IgD-negative memory B cell (primary cell): ENCODE data around the gene AGAP3. TPM values are rescaled to one million over a fixed set of nuclear protein-coding genes. Genes with fewer than 3 reads are reported as not detected.

Source experiments
- H3K27ac Mint-ChIP-seq, 3 donors: one replicate each; pipeline ENCODE4 v1.8.0; 2020 to 2022; ENCODE audit warnings: mild to moderate bottlenecking in 3 of 3, mixed read lengths in 3 of 3, moderate library complexity in 1 of 3
- H3K27me3 Mint-ChIP-seq: one replicate; pipeline ENCODE4 v1.8.0; 2021; ENCODE audit warnings: mixed read lengths
- H3K36me3 Mint-ChIP-seq: one replicate; pipeline ENCODE4 v1.8.0; 2020; ENCODE audit warnings: mild to moderate bottlenecking, mixed read lengths
- H3K4me1 Mint-ChIP-seq, 3 donors: one replicate each; pipeline ENCODE4 v1.8.0; 2020 to 2022; ENCODE audit warnings: mixed read lengths in 3 of 3, mild to moderate bottlenecking in 1 of 3
- H3K4me3 Mint-ChIP-seq, 4 donors: one replicate each; pipeline ENCODE4 v1.8.0; 2020 to 2022; ENCODE audit warnings: mild to moderate bottlenecking in 4 of 4, mixed read lengths in 4 of 4, moderate library complexity in 3 of 4
- H3K9me3 Mint-ChIP-seq, 3 donors: one replicate each; pipeline ENCODE4 v1.8.0; 2020 to 2021; ENCODE audit warnings: mixed read lengths in 3 of 3, mild to moderate bottlenecking in 1 of 3
- polyA plus RNA-seq: library from polyadenylated mRNA; unstranded; fragments of 300-500 nt; fragmentation: Illumina TruSeq; gene quantifications from one replicate; pipeline ENCODE4 v1.2.3, GENCODE V29; 2021

The AGAP3 gene
- polyA plus RNA-seq, 1 donor from 2014 or later: 3.5 TPM

DNA sequence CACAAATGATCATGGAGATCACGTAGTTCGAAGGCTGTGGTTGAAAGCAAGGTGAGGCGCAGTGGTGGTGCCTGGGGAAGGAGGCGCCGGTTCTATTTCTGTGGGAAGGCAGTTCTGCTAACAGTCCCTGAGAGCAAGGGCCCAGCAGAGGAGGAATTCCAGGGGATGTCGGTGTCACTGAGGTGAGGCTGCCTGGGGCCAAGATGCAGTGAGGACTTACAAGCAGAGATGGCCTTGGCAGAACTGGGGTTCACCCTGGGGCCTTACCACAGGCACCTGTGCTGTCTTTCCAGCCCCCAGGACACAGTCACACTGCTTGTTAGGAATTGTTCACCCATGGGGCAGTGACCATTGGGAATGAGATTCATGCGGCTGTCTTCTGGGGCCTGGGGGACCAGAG is 54.6 kb downstream of the AGAP3 start:
- H3K27me3 Mint-ChIP-seq: no peaks in the 10 kb centered on the region
- peaks cover 4% of the 10 kb centered on the region for H3K36me3 Mint-ChIP-seq
- H3K4me3 Mint-ChIP-seq: no peak overlapping the region
- no peaks in the 10 kb centered on the region for H3K4me1 Mint-ChIP-seq
- no peak overlapping the region for H3K27ac Mint-ChIP-seq
- H3K9me3 Mint-ChIP-seq: no peaks in the 10 kb centered on the region

DNA sequence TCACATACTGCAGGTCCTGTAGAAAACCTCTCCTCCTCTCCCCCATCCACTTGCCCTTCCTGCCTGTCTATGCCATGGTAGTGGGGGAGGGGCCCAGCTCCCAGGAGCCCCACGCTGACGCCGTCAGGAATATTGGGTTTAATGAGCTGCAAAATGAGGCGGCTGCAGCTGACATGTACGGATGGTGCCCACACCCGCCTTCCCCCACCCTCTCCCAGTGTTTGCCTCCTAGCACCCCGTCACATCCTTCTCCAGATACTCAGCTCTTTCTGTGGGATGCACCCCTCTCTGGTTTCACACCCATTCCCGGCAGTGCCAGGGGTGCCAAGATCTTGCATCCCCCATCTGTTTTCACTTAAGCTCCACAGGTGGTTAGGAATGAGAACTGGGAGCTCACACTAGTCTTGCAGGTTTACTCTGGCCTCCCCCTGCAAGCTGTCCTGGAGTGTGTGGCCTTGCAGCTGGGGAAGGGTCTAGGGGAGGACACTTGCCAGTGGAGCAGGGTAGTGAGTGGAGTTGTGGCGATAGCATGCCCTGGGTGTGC is 55.1 kb downstream of the AGAP3 start:
- Mint-ChIP-seq H3K4me1 (no peaks in the 10 kb centered on the region), H3K9me3 (no peaks in the 10 kb centered on the region), H3K27ac (peak overlapping the region in 1 of 3 donors; percentile 82), H3K36me3 (peaks cover 4% of the 10 kb centered on the region), H3K4me3 (peak overlapping the region in 1 of 4 donors; percentile 54), H3K27me3 (no peaks in the 10 kb centered on the region)

GRCh38 chr7:151141855-151142685 is 55.8 kb downstream of the AGAP3 start:
- no peaks in the 10 kb centered on the region for H3K4me1 Mint-ChIP-seq
- peak overlapping the region in 1 of 3 donors; percentile 82 for H3K27ac Mint-ChIP-seq
- H3K36me3 Mint-ChIP-seq: peaks cover 4% of the 10 kb centered on the region
- H3K4me3 Mint-ChIP-seq: peak overlapping the region in 1 of 4 donors; percentile 54
- H3K9me3 Mint-ChIP-seq: no peaks in the 10 kb centered on the region
- H3K27me3 Mint-ChIP-seq: no peaks in the 10 kb centered on the region

GRCh38 chr7:151142686-151143040 is 56.4 kb downstream of the AGAP3 start:
- H3K4me1 Mint-ChIP-seq: no peaks in the 10 kb centered on the region
- no peak overlapping the region for H3K4me3 Mint-ChIP-seq
- H3K36me3 Mint-ChIP-seq: peaks cover 4% of the 10 kb centered on the region
- no peak overlapping the region for H3K27ac Mint-ChIP-seq
- H3K9me3 Mint-ChIP-seq: no peaks in the 10 kb centered on the region
- no peaks in the 10 kb centered on the region for H3K27me3 Mint-ChIP-seq

GRCh38 chr7:151143261-151144015 is 57.2 kb downstream of the AGAP3 start:
- no peaks in the 10 kb centered on the region for H3K27me3 Mint-ChIP-seq
- no peaks in the 10 kb centered on the region for H3K4me1 Mint-ChIP-seq
- H3K36me3 Mint-ChIP-seq: peaks cover 4% of the 10 kb centered on the region
- peak overlapping the region in 1 of 4 donors; percentile 59 for H3K4me3 Mint-ChIP-seq
- H3K27ac Mint-ChIP-seq: peak overlapping the region in 1 of 3 donors; percentile 59
- no peaks in the 10 kb centered on the region for H3K9me3 Mint-ChIP-seq

DNA sequence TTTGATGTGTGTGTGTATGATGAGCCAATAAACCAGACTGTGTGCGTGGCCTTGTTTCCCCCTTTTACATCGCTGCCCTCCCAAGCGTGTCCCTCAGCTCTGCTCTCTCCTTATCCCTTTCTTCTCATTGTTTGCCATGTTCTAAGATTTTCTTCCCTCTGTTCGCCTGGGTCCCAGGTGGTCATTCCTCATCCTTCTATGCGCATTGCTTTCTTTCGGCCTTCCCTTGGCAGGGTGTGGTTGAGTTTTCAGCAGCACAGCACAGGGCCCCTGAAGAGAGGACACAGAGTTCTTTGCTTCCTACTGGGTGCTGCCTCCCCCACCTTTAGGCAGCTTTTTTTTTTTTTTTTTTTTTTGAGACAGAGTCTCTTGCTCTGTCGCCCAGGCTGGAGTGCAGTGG is 58.1 kb downstream of the AGAP3 start:
- no peak overlapping the region for H3K27ac Mint-ChIP-seq
- no peak overlapping the region for H3K4me3 Mint-ChIP-seq
- H3K27me3 Mint-ChIP-seq: no peaks in the 10 kb centered on the region
- H3K4me1 Mint-ChIP-seq: no peaks in the 10 kb centered on the region
- H3K9me3 Mint-ChIP-seq: no peaks in the 10 kb centered on the region
- peaks cover 4% of the 10 kb centered on the region for H3K36me3 Mint-ChIP-seq

- H3K4me1 Mint-ChIP-seq: no peaks in the 10 kb centered on the region
- H3K4me3 Mint-ChIP-seq: no peak overlapping the region
- no peak overlapping the region for H3K27ac Mint-ChIP-seq
- H3K36me3 Mint-ChIP-seq: peaks cover 4% of the 10 kb centered on the region
- H3K9me3 Mint-ChIP-seq: no peaks in the 10 kb centered on the region
- peaks cover 1% of the 10 kb centered on the region for H3K27me3 Mint-ChIP-seq
Measured at GRCh38 chr7:151146761-151147160, 60.5 kb downstream of the AGAP3 start.

DNA sequence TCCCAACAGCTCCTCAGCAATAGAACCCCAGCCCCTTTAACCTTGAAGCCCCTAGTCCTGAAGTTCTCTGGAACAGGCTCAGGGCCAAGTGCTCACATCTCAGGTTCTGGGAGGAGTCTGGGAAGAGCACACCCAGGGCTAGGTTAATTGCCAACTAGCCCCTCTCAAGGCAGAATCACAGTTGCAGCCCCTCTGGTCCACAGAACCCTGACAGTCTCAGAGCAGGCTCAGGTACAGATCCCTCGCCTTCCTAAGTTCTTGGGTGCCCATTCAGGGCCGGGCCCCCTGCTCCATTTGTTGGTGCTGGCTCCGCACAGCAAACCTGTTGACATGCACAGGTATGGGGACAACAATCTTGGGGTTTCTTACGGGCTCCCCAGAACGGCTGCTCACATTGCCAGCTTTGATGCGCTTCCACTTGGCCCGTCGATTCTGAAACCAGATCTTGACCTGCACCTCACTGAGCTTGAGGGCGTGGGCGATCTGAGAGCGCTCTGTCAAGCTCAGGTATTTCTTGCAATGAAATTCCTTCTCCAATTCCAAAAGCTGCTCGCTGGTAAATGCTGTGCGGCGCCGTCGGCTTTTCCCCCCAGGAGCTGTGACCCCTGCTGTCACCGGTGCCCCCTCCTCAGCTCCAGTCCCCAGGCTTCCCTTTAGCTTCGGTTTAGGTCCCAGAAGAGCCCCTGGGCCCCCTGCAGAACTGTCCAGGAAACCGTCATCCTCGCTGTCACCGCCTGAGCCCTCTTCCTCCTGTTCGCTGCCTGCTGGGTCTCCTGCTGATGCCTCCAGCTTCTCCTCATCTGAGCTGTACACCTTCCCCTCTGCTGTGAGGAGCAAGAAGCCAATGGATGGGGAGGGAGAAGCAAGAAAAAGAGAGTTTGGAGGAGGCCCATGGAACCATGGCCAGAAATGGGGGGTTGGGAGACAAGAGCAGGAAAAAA is 62.3 kb downstream of the AGAP3 start:
- Mint-ChIP-seq H3K4me3 (no peak overlapping the region), H3K27ac (no peak overlapping the region), H3K36me3 (peaks cover 2% of the 10 kb centered on the region), H3K9me3 (no peaks in the 10 kb centered on the region), H3K4me1 (no peaks in the 10 kb centered on the region), H3K27me3 (peaks cover 1% of the 10 kb centered on the region)

DNA sequence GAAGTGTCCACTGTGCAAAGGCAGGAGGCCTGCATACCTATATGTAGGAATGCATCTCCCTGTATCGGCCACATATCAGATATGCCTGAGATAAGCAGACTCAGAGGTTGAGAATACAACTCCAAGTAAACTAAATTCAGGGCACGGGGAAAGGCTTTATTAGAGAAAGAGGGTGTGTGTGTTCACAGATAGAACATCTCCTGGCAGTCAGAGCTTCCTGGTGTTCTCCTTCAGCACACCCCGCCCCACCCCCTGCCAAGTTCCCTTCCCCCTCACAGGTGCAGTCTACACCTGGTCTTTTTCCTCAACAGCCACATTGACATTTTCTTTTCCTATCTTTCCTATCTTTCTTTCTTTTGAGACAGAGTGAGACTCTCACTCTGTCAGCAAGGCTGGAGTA is 64.1 kb downstream of the AGAP3 start:
- no peak overlapping the region for H3K27ac Mint-ChIP-seq
- no peaks in the 10 kb centered on the region for H3K4me1 Mint-ChIP-seq

DNA sequence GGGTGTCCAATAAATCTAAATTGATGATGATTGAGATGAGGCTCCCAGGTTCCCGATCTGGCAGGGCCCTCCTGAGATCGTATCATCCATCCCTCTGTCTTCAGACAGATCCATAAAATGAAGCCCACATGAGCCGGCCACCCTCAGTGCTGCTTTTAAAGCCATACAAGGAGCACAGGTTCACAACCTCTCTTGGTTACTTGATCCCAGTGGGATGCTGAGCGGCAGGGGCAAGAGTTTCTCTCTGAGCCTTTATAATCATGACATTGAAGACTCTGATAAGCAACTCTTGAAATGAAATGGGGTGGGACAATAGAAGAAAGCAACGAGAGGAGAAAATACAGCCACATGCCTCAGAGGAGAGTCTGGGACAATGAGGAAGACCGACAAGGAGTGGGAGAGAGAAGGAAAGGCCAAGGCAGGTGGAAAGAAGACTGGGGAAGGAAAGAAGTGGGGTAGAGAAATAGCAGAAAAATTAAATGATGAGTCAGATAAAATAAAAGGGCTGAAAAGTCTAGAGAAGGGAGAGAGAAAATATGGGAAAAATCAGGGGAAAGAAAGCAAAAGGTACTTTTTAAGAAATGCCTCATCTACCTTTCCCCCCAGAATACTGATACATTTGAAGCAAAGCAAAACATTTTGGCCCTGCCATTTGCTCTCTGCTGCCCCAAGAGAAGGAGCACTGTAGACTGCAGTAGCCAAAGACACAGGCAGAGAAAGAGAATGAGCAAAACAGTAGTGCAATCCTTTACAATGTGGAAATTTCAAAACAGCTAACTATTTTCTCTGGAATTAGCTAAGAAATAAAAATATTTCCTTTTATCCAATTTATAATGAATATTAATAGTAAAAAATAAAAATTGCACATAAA is 66.6 kb downstream of the AGAP3 start:
- Mint-ChIP-seq H3K27ac (no peak overlapping the region), H3K4me3 (no peak overlapping the region), H3K27me3 (peaks cover 18% of the 10 kb centered on the region), H3K9me3 (no peaks in the 10 kb centered on the region), H3K4me1 (no peaks in the 10 kb centered on the region), H3K36me3 (no peaks in the 10 kb centered on the region)

More for the DNA sequence above, 64.1 kb downstream of the AGAP3 start:
- Mint-ChIP-seq H3K9me3 (no peaks in the 10 kb centered on the region), H3K4me3 (no peak overlapping the region), H3K36me3 (no peaks in the 10 kb centered on the region), H3K27me3 (peaks cover 4% of the 10 kb centered on the region)

GRCh38 chr7:151157645-151158329 is 71.5 kb downstream of the AGAP3 start:
- H3K36me3 Mint-ChIP-seq: no peaks in the 10 kb centered on the region
- no peaks in the 10 kb centered on the region for H3K4me1 Mint-ChIP-seq
- H3K27ac Mint-ChIP-seq: no peak overlapping the region
- H3K4me3 Mint-ChIP-seq: no peak overlapping the region
- H3K9me3 Mint-ChIP-seq: no peaks in the 10 kb centered on the region
- peaks cover 21% of the 10 kb centered on the region for H3K27me3 Mint-ChIP-seq

DNA sequence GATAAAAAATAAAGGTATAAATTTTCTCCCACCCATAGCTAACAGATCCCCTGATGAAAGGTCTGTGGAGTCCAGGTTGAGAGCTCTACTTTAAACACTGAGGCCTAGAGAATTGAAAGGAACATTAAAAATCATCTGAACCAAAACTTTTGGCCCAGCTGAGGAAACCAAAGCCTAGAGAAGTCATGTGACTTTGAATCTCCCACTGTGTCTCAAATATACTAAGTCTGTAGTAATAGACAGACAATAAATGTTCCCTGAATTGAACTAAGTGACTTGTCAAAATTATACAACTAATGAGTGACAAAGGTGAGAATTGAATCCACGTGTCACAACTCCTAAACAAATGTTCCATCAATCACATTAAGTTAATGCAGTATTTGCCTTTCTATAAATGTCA is 75.5 kb downstream of the AGAP3 start:
- no peak overlapping the region for H3K27ac Mint-ChIP-seq
- peaks cover 0 to 4% (median 3%) of the 10 kb centered on the region in 3 donors for H3K4me1 Mint-ChIP-seq
- no peaks in the 10 kb centered on the region for H3K36me3 Mint-ChIP-seq
- no peaks in the 10 kb centered on the region for H3K9me3 Mint-ChIP-seq
- H3K4me3 Mint-ChIP-seq: no peak overlapping the region
- peaks cover 13% of the 10 kb centered on the region for H3K27me3 Mint-ChIP-seq

GRCh38 chr7:151166629-151167196 is 80.4 kb downstream of the AGAP3 start:
- Mint-ChIP-seq H3K36me3 (no peaks in the 10 kb centered on the region), H3K27me3 (peaks cover 23% of the 10 kb centered on the region), H3K27ac (no peak overlapping the region), H3K4me3 (peak overlapping the region; percentile 48 to 87 (median 70)), H3K4me1 (peaks cover 3 to 6% (median 4%) of the 10 kb centered on the region in 3 donors), H3K9me3 (no peaks in the 10 kb centered on the region)
